HG03558 (cell line): Measurements from ENCODE around the gene GBP2.
"Not testable (repeated sequence)": the region's sequence is repeated elsewhere in the genome, so short reads cannot be mapped to it uniquely, and the experiment has no call there.

Experiments used
- ATAC-seq: cut with Tn5 transposase; IDR thresholded peaks from one replicate; pipeline ENCODE4 v1.9.1; 2021; ENCODE audit warnings: moderate number of reproducible peaks; ENCODE audit not compliant: unreplicated experiment; ENCODE audit errors: extremely low read depth

GBP2 gene

GRCh38 chr1:89128003-89128458 lies 2.1 kb upstream of the GBP2 start:
- ATAC-seq, result not testable (repeated sequence)

GRCh38 chr1:89126602-89127565 lies 970 bp upstream of the GBP2 start:
- not testable (repeated sequence) for ATAC-seq

GRCh38 chr1:89125240-89125912 lies 538 bp downstream of the GBP2 start:
- no peak for ATAC-seq

GRCh38 chr1:89121641-89122040 lies 4.3 kb downstream of the GBP2 start:
- no peak for ATAC-seq

- no peak for ATAC-seq
Observed at GRCh38 chr1:89114662-89115061, 11.3 kb downstream of the GBP2 start.

- ATAC-seq, result no peak
Observed at GRCh38 chr1:89112871-89113613, 12.9 kb downstream of the GBP2 start.

- ATAC-seq, result no peak
Observed at GRCh38 chr1:89104687-89105086, 21.2 kb downstream of the GBP2 start.

GRCh38 chr1:89104147-89104546 lies 21.8 kb downstream of the GBP2 start:
- ATAC-seq, result no peak

GRCh38 chr1:89102021-89102420 lies 23.9 kb downstream of the GBP2 start:
- no peak for ATAC-seq

GRCh38 chr1:89100412-89100811 lies 25.5 kb downstream of the GBP2 start:
- ATAC-seq, result no peak

GRCh38 chr1:89098857-89099256 lies 27.1 kb downstream of the GBP2 start:
- no peak for ATAC-seq

GRCh38 chr1:89095737-89096136 lies 30.2 kb downstream of the GBP2 start:
- ATAC-seq, result no peak

- ATAC-seq, result no peak
Observed at GRCh38 chr1:89089962-89090361, 36.0 kb downstream of the GBP2 start.

- ATAC-seq, result no peak
Observed at GRCh38 chr1:89088572-89088971, 37.3 kb downstream of the GBP2 start.

GRCh38 chr1:89087241-89087640 lies 38.7 kb downstream of the GBP2 start:
- ATAC-seq, result no peak

GRCh38 chr1:89085781-89086180 lies 40.1 kb downstream of the GBP2 start:
- no peak for ATAC-seq

- no peak for ATAC-seq
Observed at GRCh38 chr1:89081005-89081404, 44.9 kb downstream of the GBP2 start.

GRCh38 chr1:89080068-89080467 lies 45.8 kb downstream of the GBP2 start:
- ATAC-seq, result not testable (repeated sequence)

GRCh38 chr1:89072466-89073065 lies 53.3 kb downstream of the GBP2 start:
- ATAC-seq, result not testable (repeated sequence)

- ATAC-seq, result no peak
Observed at GRCh38 chr1:89070509-89070908, 55.4 kb downstream of the GBP2 start.
